MM.1S (cell line): ENCODE measurements around the gene LDLRAD3.
A peak's percentile ranks its signal among the peaks of the same experiment; 100 is the strongest.

Source experiments
- DNase-seq: peaks from one replicate; pipeline ENCODE4 v3.0.0-alpha.2; 2015
- H2AFZ ChIP-seq: fragments of 300-600 bp; sonication (generic); 2 replicates; pipeline ENCODE4 v1.6.0; 2016; ENCODE audit warnings: antibody characterized with exemption, low read length
- H3F3A ChIP-seq: fragments of 300-600 bp; sonication (generic); 2 replicates; pipeline ENCODE4 v1.6.1; 2016; ENCODE audit warnings: mild to moderate bottlenecking, antibody characterized with exemption, low read length, moderate library complexity, mixed read lengths; ENCODE audit not compliant: insufficient read depth
- H3K27ac ChIP-seq: fragments of 300-600 bp; sonication (generic); 2 replicates; pipeline ENCODE4 v1.5.1; 2016; ENCODE audit warnings: mild to moderate bottlenecking, low read length
- H3K27me3 ChIP-seq: fragments of 300-600 bp; sonication (generic); replicated peaks from 2 replicates; pipeline ENCODE4 v1.6.0; 2016; ENCODE audit warnings: low read length; ENCODE audit not compliant: insufficient read depth
- H3K36me3 ChIP-seq: fragments of 300-600 bp; sonication (generic); replicated peaks from 2 replicates; pipeline ENCODE4 v1.6.1; 2016; ENCODE audit warnings: mild to moderate bottlenecking, low read length, mixed read lengths; ENCODE audit not compliant: insufficient read depth
- H3K4me1 ChIP-seq: fragments of 300-600 bp; sonication (generic); 2 replicates; pipeline ENCODE4 v1.6.1; 2016; ENCODE audit warnings: low read length, mixed read lengths
- H3K4me2 ChIP-seq: fragments of 300-600 bp; sonication (generic); 2 replicates; pipeline ENCODE4 v1.6.0; 2016; ENCODE audit warnings: low read depth, low read length
- H3K4me3 ChIP-seq: fragments of 300-600 bp; sonication (generic); 2 replicates; pipeline ENCODE4 v1.5.1; 2016; ENCODE audit warnings: low read length, mixed read lengths
- H3K79me2 ChIP-seq: fragments of 300-600 bp; sonication (generic); 2 replicates; pipeline ENCODE4 v1.6.1; 2016; ENCODE audit warnings: mixed run types, low read length, mixed read lengths
- H3K9ac ChIP-seq: fragments of 300-600 bp; sonication (generic); 2 replicates; pipeline ENCODE4 v1.6.1; 2016; ENCODE audit warnings: low read length, mixed read lengths
- H3K9me2 ChIP-seq: fragments of 300-600 bp; sonication (generic); replicated peaks from 2 replicates; pipeline ENCODE4 v1.6.1; 2016; ENCODE audit warnings: mild to moderate bottlenecking, low read length, mixed read lengths; ENCODE audit not compliant: insufficient read depth
- H3K9me3 ChIP-seq: fragments of 300-600 bp; sonication (generic); replicated peaks from 2 replicates; pipeline ENCODE4 v1.6.1; 2016; ENCODE audit warnings: mild to moderate bottlenecking, low read length, mixed read lengths; ENCODE audit not compliant: insufficient read depth
- H4K20me1 ChIP-seq: fragments of 300-600 bp; sonication (generic); 2 replicates; pipeline ENCODE4 v1.6.1; 2016; ENCODE audit warnings: mild to moderate bottlenecking, low read length, moderate library complexity, mixed read lengths; ENCODE audit not compliant: insufficient read depth
- EZH2 ChIP-seq: fragments of 300-600 bp; sonication (generic); optimal IDR thresholded peaks from 2 replicates; pipeline ENCODE3; 2017; ENCODE audit warnings: low read depth, mild to moderate bottlenecking, antibody characterized with exemption, low read length, mixed read lengths
- EZH2phosphoT487 ChIP-seq: fragments of 300-600 bp; sonication (generic); IDR thresholded peaks from 2 replicates; pipeline ENCODE4 v1.6.1; 2018; ENCODE audit warnings: antibody characterized with exemption, low read length
- TF ChIP-seq, protein P1 (sequence below): fragments of 300-600 bp; sonication (generic); IDR thresholded peaks from 2 replicates; pipeline ENCODE4 v1.5.1; 2016; ENCODE audit warnings: antibody characterized with exemption, low read length, mixed read lengths

Gene LDLRAD3

DNA sequence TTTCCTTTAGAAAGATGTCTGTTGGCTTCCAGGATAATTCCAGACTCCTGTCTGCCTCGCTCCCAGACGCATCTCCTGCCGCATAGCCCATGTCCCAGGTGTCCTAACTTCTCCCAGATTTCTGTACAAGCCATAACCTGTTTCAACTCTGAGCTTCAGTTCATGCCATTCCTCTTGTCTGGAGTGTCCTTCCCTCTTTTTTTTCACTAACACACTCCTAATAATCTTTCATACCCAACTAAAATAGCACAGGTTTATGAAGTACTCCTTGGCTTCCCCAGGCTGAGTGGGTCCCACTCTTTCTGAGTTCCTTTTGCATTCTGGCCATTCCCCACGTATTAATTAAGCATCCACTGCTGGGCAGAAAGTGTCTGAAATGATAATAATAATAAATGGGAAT is 123.0 kb downstream of the LDLRAD3 start:
- no peak for DNase-seq
- Histone ChIP-seq H3K9me3 (no peaks in the 10 kb centered on the region), H4K20me1 (no peaks in the 10 kb centered on the region), H3K9ac (no peak overlapping the region), H3K4me3 (no peak overlapping the region), H3K4me2 (no peak overlapping the region), H3K27me3 (no peaks in the 10 kb centered on the region), H3F3A (no peaks in the 10 kb centered on the region), H3K27ac (no peak overlapping the region), H3K79me2 (no peaks in the 10 kb centered on the region), H3K4me1 (no peaks in the 10 kb centered on the region), H3K36me3 (no peaks in the 10 kb centered on the region), H2AFZ (no peak overlapping the region), H3K9me2 (no peaks in the 10 kb centered on the region)
- TF ChIP-seq EZH2phosphoT487 (no peak), EZH2 (no peak)
- TF ChIP-seq, protein P1, sequence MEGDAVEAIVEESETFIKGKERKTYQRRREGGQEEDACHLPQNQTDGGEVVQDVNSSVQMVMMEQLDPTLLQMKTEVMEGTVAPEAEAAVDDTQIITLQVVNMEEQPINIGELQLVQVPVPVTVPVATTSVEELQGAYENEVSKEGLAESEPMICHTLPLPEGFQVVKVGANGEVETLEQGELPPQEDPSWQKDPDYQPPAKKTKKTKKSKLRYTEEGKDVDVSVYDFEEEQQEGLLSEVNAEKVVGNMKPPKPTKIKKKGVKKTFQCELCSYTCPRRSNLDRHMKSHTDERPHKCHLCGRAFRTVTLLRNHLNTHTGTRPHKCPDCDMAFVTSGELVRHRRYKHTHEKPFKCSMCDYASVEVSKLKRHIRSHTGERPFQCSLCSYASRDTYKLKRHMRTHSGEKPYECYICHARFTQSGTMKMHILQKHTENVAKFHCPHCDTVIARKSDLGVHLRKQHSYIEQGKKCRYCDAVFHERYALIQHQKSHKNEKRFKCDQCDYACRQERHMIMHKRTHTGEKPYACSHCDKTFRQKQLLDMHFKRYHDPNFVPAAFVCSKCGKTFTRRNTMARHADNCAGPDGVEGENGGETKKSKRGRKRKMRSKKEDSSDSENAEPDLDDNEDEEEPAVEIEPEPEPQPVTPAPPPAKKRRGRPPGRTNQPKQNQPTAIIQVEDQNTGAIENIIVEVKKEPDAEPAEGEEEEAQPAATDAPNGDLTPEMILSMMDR, result no peak

DNA sequence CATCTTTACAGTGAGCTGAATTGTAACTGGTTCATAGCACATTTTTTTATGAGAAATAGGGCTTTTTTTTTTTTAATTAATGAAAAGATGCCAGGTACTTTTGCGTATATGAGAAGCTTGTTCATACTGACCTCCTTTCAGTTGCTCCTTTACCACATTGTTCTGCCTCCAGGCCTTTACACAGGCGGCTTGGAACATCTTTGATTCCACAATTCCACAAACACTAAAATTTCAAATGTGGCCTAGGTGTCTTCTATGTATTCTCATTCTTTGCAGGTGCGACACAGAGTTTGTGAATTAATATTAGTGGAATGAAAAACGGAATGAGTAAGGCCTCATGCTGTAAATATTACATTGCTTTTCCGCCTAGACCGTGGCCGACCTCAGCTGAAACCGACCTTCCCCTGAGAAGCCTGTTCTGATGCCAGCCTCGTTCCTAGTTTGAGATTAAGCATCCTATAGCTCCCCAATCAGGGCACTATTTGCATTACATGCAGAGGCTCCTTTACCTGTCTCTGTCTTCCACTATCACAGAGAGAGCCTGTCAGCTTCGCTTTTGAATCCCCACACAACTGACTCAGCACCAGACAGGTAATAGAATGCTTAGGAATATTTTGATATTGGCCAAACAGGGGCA is 125.8 kb downstream of the LDLRAD3 start:
- H3K4me1 ChIP-seq, result no peaks in the 10 kb centered on the region
- no peak overlapping the region for H3K9ac ChIP-seq
- H3K36me3 ChIP-seq, result no peaks in the 10 kb centered on the region
- H3K27me3 ChIP-seq, result no peaks in the 10 kb centered on the region
- peak; percentile 51 for DNase-seq
- H3K4me3 ChIP-seq, result no peak overlapping the region; the same call in 1 of the 2 replicates
- H3K9me3 ChIP-seq, result no peaks in the 10 kb centered on the region
- peak overlapping the region; percentile 30; the same call in 1 of the 2 replicates for H3K4me2 ChIP-seq
- no peaks in the 10 kb centered on the region for H3F3A ChIP-seq
- H3K27ac ChIP-seq, result peak overlapping the region; percentile 39; the same call in 1 of the 2 replicates
- no peak overlapping the region; the same call in 1 of the 2 replicates for H2AFZ ChIP-seq
- H3K79me2 ChIP-seq, result no peaks in the 10 kb centered on the region
- H3K9me2 ChIP-seq, result no peaks in the 10 kb centered on the region
- no peaks in the 10 kb centered on the region for H4K20me1 ChIP-seq
- no peak for TF ChIP-seq EZH2
- TF ChIP-seq, protein P1, result peak; percentile 48
- no peak for TF ChIP-seq EZH2phosphoT487

DNA sequence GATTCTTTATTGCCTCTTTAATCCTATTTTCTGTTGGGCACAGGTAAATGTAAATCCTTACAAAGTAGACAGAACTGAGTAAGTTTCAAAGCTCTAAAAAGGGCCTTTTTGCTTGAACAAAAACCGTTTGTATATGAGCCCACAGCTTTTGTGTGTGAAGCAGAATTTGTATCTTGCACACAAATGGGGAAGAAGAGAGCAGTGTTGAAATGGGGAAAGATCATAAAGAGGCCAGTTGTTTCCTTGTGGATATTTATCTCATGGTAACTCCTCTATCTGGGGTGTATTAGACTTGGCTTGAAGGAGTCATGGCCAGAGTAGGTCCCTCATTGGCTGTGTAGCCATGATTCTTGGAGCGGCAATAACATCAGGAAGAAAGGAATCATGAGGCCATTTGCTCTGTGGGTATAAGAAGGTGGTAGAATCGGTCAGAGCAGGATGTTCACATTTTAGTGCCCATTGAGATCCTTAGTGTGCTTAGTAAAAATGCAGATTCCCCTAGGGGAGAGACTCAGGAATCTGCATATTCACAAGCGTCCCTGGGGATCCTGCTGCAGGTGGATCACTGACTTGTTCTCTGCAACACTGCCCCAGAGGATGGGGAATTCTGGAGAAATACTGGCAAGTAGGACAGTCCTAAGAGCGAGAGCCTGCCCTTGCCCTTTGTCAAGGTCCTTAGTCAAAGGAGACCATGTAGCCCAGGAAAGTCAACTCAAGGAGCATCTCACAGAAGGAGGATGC is 126.5 kb downstream of the LDLRAD3 start:
- H3K27me3 ChIP-seq, result no peaks in the 10 kb centered on the region
- no peak for DNase-seq
- TF ChIP-seq EZH2phosphoT487 (no peak), EZH2 (no peak)
- TF ChIP-seq, protein P1, result no peak
- no peaks in the 10 kb centered on the region for H3K36me3 ChIP-seq
- H3K4me2 ChIP-seq, result no peak overlapping the region
- no peaks in the 10 kb centered on the region for H4K20me1 ChIP-seq
- H3K4me3 ChIP-seq, result no peak overlapping the region
- H2AFZ ChIP-seq, result no peak overlapping the region
- no peaks in the 10 kb centered on the region for H3K9me3 ChIP-seq
- H3K79me2 ChIP-seq, result no peaks in the 10 kb centered on the region
- no peaks in the 10 kb centered on the region for H3K9me2 ChIP-seq
- peak overlapping the region; percentile 39; the same call in 1 of the 2 replicates for H3K27ac ChIP-seq
- no peak overlapping the region for H3K9ac ChIP-seq
- no peaks in the 10 kb centered on the region for H3F3A ChIP-seq
- no peaks in the 10 kb centered on the region for H3K4me1 ChIP-seq
